IgD-negative memory B cell (primary cell): ENCODE results near the gene PCDHGA8. TPM values are rescaled to one million over a fixed set of nuclear protein-coding genes. Genes with fewer than 3 reads are reported as not detected.
A peak's percentile ranks its signal among the peaks of the same experiment; 100 is the strongest.
"Not testable (repeated sequence)": the region's sequence is repeated elsewhere in the genome, so short reads cannot be mapped to it uniquely, and the experiment has no call there.

Experiments
- H3K27ac Mint-ChIP-seq, 3 donors: one replicate each; pipeline ENCODE4 v1.8.0; 2020 to 2022; ENCODE audit warnings: mild to moderate bottlenecking in 3 of 3, mixed read lengths in 3 of 3, moderate library complexity in 1 of 3
- H3K27me3 Mint-ChIP-seq: one replicate; pipeline ENCODE4 v1.8.0; 2021; ENCODE audit warnings: mixed read lengths
- H3K36me3 Mint-ChIP-seq: one replicate; pipeline ENCODE4 v1.8.0; 2020; ENCODE audit warnings: mild to moderate bottlenecking, mixed read lengths
- H3K4me1 Mint-ChIP-seq, 3 donors: one replicate each; pipeline ENCODE4 v1.8.0; 2020 to 2022; ENCODE audit warnings: mixed read lengths in 3 of 3, mild to moderate bottlenecking in 1 of 3
- H3K4me3 Mint-ChIP-seq, 4 donors: one replicate each; pipeline ENCODE4 v1.8.0; 2020 to 2022; ENCODE audit warnings: mild to moderate bottlenecking in 4 of 4, mixed read lengths in 4 of 4, moderate library complexity in 3 of 4
- H3K9me3 Mint-ChIP-seq, 3 donors: one replicate each; pipeline ENCODE4 v1.8.0; 2020 to 2021; ENCODE audit warnings: mixed read lengths in 3 of 3, mild to moderate bottlenecking in 1 of 3
- polyA plus RNA-seq: library from polyadenylated mRNA; unstranded; fragments of 300-500 nt; fragmentation: Illumina TruSeq; gene quantifications from one replicate; pipeline ENCODE4 v1.2.3, GENCODE V29; 2021

PCDHGA8 gene
- not detected for polyA plus RNA-seq

- H3K36me3 Mint-ChIP-seq = peaks cover 3% of the 10 kb centered on the region
- H3K4me1 Mint-ChIP-seq = peaks cover 0 to 4% (median 2%) of the 10 kb centered on the region in 3 donors
- H3K4me3 Mint-ChIP-seq = no peak within 1 kb of the TSS
- peak within 1 kb of the TSS in 2 of 3 donors; percentile 53 to 76 for H3K27ac Mint-ChIP-seq
- H3K27me3 Mint-ChIP-seq = peaks cover 32% of the 10 kb centered on the region
- peaks cover 10 to 27% (median 22%) of the 10 kb centered on the region in 3 donors for H3K9me3 Mint-ChIP-seq
These were observed at the start of gene PCDHGA8 for GRCh38 chr5:141392429-141393198. Gene PCDHGA8 (plus strand): TSS chr5:141392633. CDS start chr5:141392814, 181 bp downstream.

- peaks cover 12 to 33% (median 32%) of the 10 kb centered on the region in 3 donors for H3K9me3 Mint-ChIP-seq
- peaks cover 6% of the 10 kb centered on the region for H3K36me3 Mint-ChIP-seq
- H3K27ac Mint-ChIP-seq = no peak overlapping the region
- peaks cover 0 to 4% (median 0%) of the 10 kb centered on the region in 3 donors for H3K4me1 Mint-ChIP-seq
- no peak overlapping the region for H3K4me3 Mint-ChIP-seq
- peaks cover 14% of the 10 kb centered on the region for H3K27me3 Mint-ChIP-seq
These were observed 49.7 kb upstream of the PCDHGA8 start for GRCh38 chr5:141342773-141343172.

GRCh38 chr5:141343242-141343952 is 49.0 kb upstream of the PCDHGA8 start, which contains the start of gene PCDHGA3:
Gene PCDHGA3 (plus strand): TSS chr5:141343829. CDS start chr5:141344034, 205 bp downstream.
- Mint-ChIP-seq H3K36me3 (peaks cover 3% of the 10 kb centered on the region), H3K4me3 (peak within 1 kb of the TSS in 3 of 4 donors; percentile 5 to 88 (median 75)), H3K9me3 (peaks cover 12 to 28% (median 27%) of the 10 kb centered on the region in 3 donors), H3K27ac (no peak within 1 kb of the TSS), H3K4me1 (peaks cover 0 to 2% (median 0%) of the 10 kb centered on the region in 3 donors), H3K27me3 (peaks cover 14% of the 10 kb centered on the region)

- H3K36me3 Mint-ChIP-seq = peaks cover 3% of the 10 kb centered on the region
- H3K27me3 Mint-ChIP-seq = peaks cover 17% of the 10 kb centered on the region
- peaks cover 0 to 2% (median 0%) of the 10 kb centered on the region in 3 donors for H3K4me1 Mint-ChIP-seq
- H3K9me3 Mint-ChIP-seq = peaks cover 12 to 24% (median 23%) of the 10 kb centered on the region in 3 donors
- H3K27ac Mint-ChIP-seq = no peak overlapping the region
- H3K4me3 Mint-ChIP-seq = peak overlapping the region in 3 of 4 donors; percentile 5 to 88 (median 75)
These were observed 48.4 kb upstream of the PCDHGA8 start for GRCh38 chr5:141343953-141344463.

- Mint-ChIP-seq H3K27me3 (peaks cover 23% of the 10 kb centered on the region), H3K9me3 (peaks cover 10 to 25% (median 22%) of the 10 kb centered on the region in 3 donors), H3K4me1 (peaks cover 0 to 3% (median 2%) of the 10 kb centered on the region in 3 donors), H3K27ac (no peak overlapping the region), H3K36me3 (peaks cover 3% of the 10 kb centered on the region), H3K4me3 (peak overlapping the region in 1 of 4 donors; percentile 70)
These were observed 47.1 kb upstream of the PCDHGA8 start for GRCh38 chr5:141345327-141345726.

- peak overlapping the region in 1 of 4 donors; percentile 3 for H3K4me3 Mint-ChIP-seq
- H3K4me1 Mint-ChIP-seq, H3K36me3 Mint-ChIP-seq, H3K27ac Mint-ChIP-seq: not testable (repeated sequence)
- H3K27me3 Mint-ChIP-seq = peaks cover 24% of the 10 kb centered on the region
- H3K9me3 Mint-ChIP-seq = peaks cover 10 to 28% (median 24%) of the 10 kb centered on the region in 3 donors
These were observed 46.4 kb upstream of the PCDHGA8 start for GRCh38 chr5:141346017-141346416.

GRCh38 chr5:141349917-141350619 is 42.4 kb upstream of the PCDHGA8 start, which contains the start of gene PCDHGB1:
Gene PCDHGB1 (plus strand): TSS chr5:141350099. CDS start chr5:141350261, 162 bp downstream.
- Mint-ChIP-seq H3K27ac (peak within 1 kb of the TSS; percentile 67 to 89 (median 83)), H3K36me3 (peaks cover 3% of the 10 kb centered on the region), H3K4me1 (peaks cover 0 to 3% (median 2%) of the 10 kb centered on the region in 3 donors), H3K27me3 (peaks cover 25% of the 10 kb centered on the region), H3K4me3 (peak within 1 kb of the TSS; percentile 58 to 89 (median 84)), H3K9me3 (peaks cover 8 to 27% (median 23%) of the 10 kb centered on the region in 3 donors)

- peaks cover 1% of the 10 kb centered on the region for H3K36me3 Mint-ChIP-seq
- peaks cover 6 to 34% (median 24%) of the 10 kb centered on the region in 3 donors for H3K9me3 Mint-ChIP-seq
- no peak overlapping the region for H3K4me3 Mint-ChIP-seq
- no peak overlapping the region for H3K27ac Mint-ChIP-seq
- peaks cover 0 to 3% (median 1%) of the 10 kb centered on the region in 3 donors for H3K4me1 Mint-ChIP-seq
- H3K27me3 Mint-ChIP-seq = peaks cover 33% of the 10 kb centered on the region
These were observed 40.8 kb upstream of the PCDHGA8 start for GRCh38 chr5:141351591-141351990.

- Mint-ChIP-seq H3K27ac (peak within 1 kb of the TSS in 1 of 3 donors; percentile 6), H3K36me3 (peaks cover 3% of the 10 kb centered on the region), H3K27me3 (peaks cover 34% of the 10 kb centered on the region), H3K9me3 (peaks cover 6 to 32% (median 23%) of the 10 kb centered on the region in 3 donors), H3K4me1 (peaks cover 2 to 5% (median 2%) of the 10 kb centered on the region in 3 donors), H3K4me3 (peak within 1 kb of the TSS in 3 of 4 donors; percentile 17 to 63 (median 45))
These were observed 37.4 kb upstream of the PCDHGA8 start, which contains the start of gene PCDHGA4 for GRCh38 chr5:141354900-141355469. Gene PCDHGA4 (plus strand): TSS chr5:141355021. CDS start chr5:141355108, 87 bp downstream.

GRCh38 chr5:141355641-141356040 is 36.8 kb upstream of the PCDHGA8 start:
- H3K27me3 Mint-ChIP-seq = peaks cover 36% of the 10 kb centered on the region
- H3K36me3 Mint-ChIP-seq = peaks cover 3% of the 10 kb centered on the region
- H3K4me3 Mint-ChIP-seq = peak overlapping the region in 2 of 4 donors; percentile 37 to 46
- H3K27ac Mint-ChIP-seq = peak overlapping the region in 1 of 3 donors; percentile 6
- peaks cover 6 to 25% (median 25%) of the 10 kb centered on the region in 3 donors for H3K9me3 Mint-ChIP-seq
- H3K4me1 Mint-ChIP-seq = peaks cover 2 to 8% (median 2%) of the 10 kb centered on the region in 3 donors

GRCh38 chr5:141356133-141356532 is 36.3 kb upstream of the PCDHGA8 start:
- peaks cover 40% of the 10 kb centered on the region for H3K27me3 Mint-ChIP-seq
- peaks cover 5% of the 10 kb centered on the region for H3K36me3 Mint-ChIP-seq
- peak overlapping the region in 1 of 3 donors; percentile 6 for H3K27ac Mint-ChIP-seq
- H3K4me3 Mint-ChIP-seq = no peak overlapping the region
- H3K4me1 Mint-ChIP-seq = peaks cover 2 to 8% (median 2%) of the 10 kb centered on the region in 3 donors
- H3K9me3 Mint-ChIP-seq = peaks cover 10 to 26% (median 24%) of the 10 kb centered on the region in 3 donors

GRCh38 chr5:141356950-141357349 is 35.5 kb upstream of the PCDHGA8 start:
- Mint-ChIP-seq H3K9me3 (peaks cover 12 to 27% (median 26%) of the 10 kb centered on the region in 3 donors), H3K36me3 (peaks cover 5% of the 10 kb centered on the region), H3K4me1 (peaks cover 2 to 8% (median 2%) of the 10 kb centered on the region in 3 donors), H3K27me3 (peaks cover 37% of the 10 kb centered on the region), H3K4me3 (no peak overlapping the region), H3K27ac (no peak overlapping the region)

GRCh38 chr5:141359790-141360426 is 32.5 kb upstream of the PCDHGA8 start, which contains the start of gene PCDHGB2:
Gene PCDHGB2 (plus strand): TSS chr5:141359994. CDS start chr5:141360136, 142 bp downstream.
- Mint-ChIP-seq H3K4me3 (peak within 1 kb of the TSS; percentile 89 to 95 (median 92)), H3K4me1 (peaks cover 5 to 17% (median 10%) of the 10 kb centered on the region in 3 donors), H3K9me3 (peaks cover 10 to 38% (median 22%) of the 10 kb centered on the region in 3 donors), H3K27me3 (peaks cover 51% of the 10 kb centered on the region), H3K36me3 (peaks cover 3% of the 10 kb centered on the region), H3K27ac (peak within 1 kb of the TSS; percentile 14 to 76 (median 68))
